Uterus (tissue), 4 donors: ENCODE results near the gene SUCLG2. TPM values are rescaled to one million over a fixed set of nuclear protein-coding genes. Genes with fewer than 3 reads are reported as not detected.
"Not testable (repeated sequence)": the region's sequence is repeated elsewhere in the genome, so short reads cannot be mapped to it uniquely, and the experiment has no call there.

Experiments used
- DNase-seq, 2 donors: peaks; one replicate each; pipeline ENCODE4 v3.0.0-alpha.2; 2019 to 2020
- H3K27ac ChIP-seq, 2 donors: fragments of 200-600 bp; sonication (generic); 1 replicate in 1 of 2; 2 replicates in 1 of 2; pipeline ENCODE4 v1.5.1; 2016 to 2018
- H3K27me3 ChIP-seq, 2 donors: fragments of 200-600 bp; sonication (generic); one replicate each; pipeline ENCODE4 v1.5.1; 2018 to 2019; ENCODE audit warnings: control low read depth in 1 of 2
- H3K36me3 ChIP-seq, 2 donors: fragments of 200-600 bp; sonication (generic); one replicate each; pipeline ENCODE4 v1.5.1; 2019; ENCODE audit warnings: control low read depth in 1 of 2
- H3K4me1 ChIP-seq, 2 donors: fragments of 200-600 bp; sonication (generic); one replicate each; pipeline ENCODE4 v1.5.1; 2018 to 2019; ENCODE audit warnings: control low read depth in 1 of 2
- H3K4me3 ChIP-seq, 2 donors: fragments of 200-600 bp; sonication (generic); 1 replicate in 1 of 2; 2 replicates in 1 of 2; pipeline ENCODE4 v1.5.1; 2018 to 2019; ENCODE audit warnings: mild to moderate bottlenecking in 1 of 2
- H3K9me3 ChIP-seq, 2 donors: fragments of 200-600 bp; sonication (generic); one replicate each; pipeline ENCODE4 v1.5.1; 2019; ENCODE audit warnings: control low read depth in 1 of 2
- POLR2A ChIP-seq, 2 donors: fragments of 450-650 bp; IDR thresholded peaks; one replicate each; pipeline ENCODE4 v1.6.1; 2016; ENCODE audit warnings: antibody characterized with exemption in 2 of 2, mild to moderate bottlenecking in 1 of 2, moderate library complexity in 1 of 2
- intact Hi-C: fragments of 100-400 bp; cut with DNase I; formaldehyde crosslinking; loops from one replicate; pipeline ENCODE4 v1.15.1; 2023; ENCODE audit warnings: low total_unique reads
- total RNA-seq, 4 donors: library from RNA; depleted of rRNA in 3 of 4; stranded (reverse); fragments of >200 nt in 3 of 4; gene quantifications; one replicate each; pipeline versions ENCODE4 v1.1.0 to v1.2.4, GENCODE V29; 2014 to 2023
- TF ChIP-seq, protein P1 (sequence below), 4 experiments: fragments of 200-600 bp in 2 of 4; fragments of 450-650 bp in 2 of 4; sonication (generic) in 2 of 4; IDR thresholded peaks; one replicate each; pipeline ENCODE4 v1.5.1; 2016 to 2019; ENCODE audit warnings: antibody characterized with exemption in 4 of 4, mild to moderate bottlenecking in 2 of 4, moderate library complexity in 1 of 4
- donor health status: DM: yes; HTN: yes; CAD: no.

SUCLG2 gene
- total RNA-seq, 4 donors from 2014 or later, result 30.5 to 77.0 (median 45.2) TPM

DNA sequence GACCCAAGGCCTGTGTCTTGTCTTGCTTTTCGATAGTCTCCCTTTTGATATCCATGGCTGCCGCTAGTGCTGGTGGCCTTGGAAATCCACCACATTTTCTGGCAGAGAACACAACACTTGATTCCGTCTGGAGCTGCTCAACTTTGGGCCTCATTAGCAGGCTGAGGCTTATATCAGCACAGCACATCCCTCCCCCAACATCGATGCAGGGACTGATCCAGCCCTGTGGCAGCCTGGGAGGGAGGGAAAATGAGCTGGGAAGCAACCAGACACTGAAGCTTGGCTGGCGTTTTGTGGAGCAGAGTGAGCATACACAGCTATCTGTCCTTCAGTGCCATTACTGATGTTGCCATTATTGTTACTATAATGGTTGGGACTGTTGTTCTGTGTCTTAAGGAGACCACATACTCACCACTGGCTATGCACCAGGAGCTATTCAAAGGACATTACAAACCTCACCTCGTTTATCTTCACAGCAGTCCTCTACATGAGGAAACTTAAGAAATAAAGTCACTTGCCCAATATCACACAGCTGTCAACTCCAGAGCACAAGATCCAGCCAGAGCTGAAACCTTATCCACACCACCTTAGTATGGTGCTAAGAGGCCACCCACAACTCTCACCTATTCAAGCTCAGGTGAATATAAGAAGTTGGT, 102.9 kb downstream of the SUCLG2 start:
- Histone ChIP-seq H3K4me1 (no peaks in the 10 kb centered on the region), H3K27me3 (no peaks in the 10 kb centered on the region), H3K27ac (no peak overlapping the region), H3K36me3 (no peaks in the 10 kb centered on the region), H3K9me3 (no peaks in the 10 kb centered on the region), H3K4me3 (no peak overlapping the region)
- no peak for TF ChIP-seq POLR2A (IDR thresholded peaks at IDR 0.05)
- TF ChIP-seq, protein P1, sequence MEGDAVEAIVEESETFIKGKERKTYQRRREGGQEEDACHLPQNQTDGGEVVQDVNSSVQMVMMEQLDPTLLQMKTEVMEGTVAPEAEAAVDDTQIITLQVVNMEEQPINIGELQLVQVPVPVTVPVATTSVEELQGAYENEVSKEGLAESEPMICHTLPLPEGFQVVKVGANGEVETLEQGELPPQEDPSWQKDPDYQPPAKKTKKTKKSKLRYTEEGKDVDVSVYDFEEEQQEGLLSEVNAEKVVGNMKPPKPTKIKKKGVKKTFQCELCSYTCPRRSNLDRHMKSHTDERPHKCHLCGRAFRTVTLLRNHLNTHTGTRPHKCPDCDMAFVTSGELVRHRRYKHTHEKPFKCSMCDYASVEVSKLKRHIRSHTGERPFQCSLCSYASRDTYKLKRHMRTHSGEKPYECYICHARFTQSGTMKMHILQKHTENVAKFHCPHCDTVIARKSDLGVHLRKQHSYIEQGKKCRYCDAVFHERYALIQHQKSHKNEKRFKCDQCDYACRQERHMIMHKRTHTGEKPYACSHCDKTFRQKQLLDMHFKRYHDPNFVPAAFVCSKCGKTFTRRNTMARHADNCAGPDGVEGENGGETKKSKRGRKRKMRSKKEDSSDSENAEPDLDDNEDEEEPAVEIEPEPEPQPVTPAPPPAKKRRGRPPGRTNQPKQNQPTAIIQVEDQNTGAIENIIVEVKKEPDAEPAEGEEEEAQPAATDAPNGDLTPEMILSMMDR (IDR thresholded peaks at IDR 0.05), result no peak
- intact Hi-C loops, result no loop called here
- DNase-seq, result no peak

GRCh38 chr3:67550541-67550940, 103.9 kb downstream of the SUCLG2 start:
- Histone ChIP-seq H3K27me3 (no peaks in the 10 kb centered on the region), H3K4me3 (no peak overlapping the region), H3K4me1 (no peaks in the 10 kb centered on the region), H3K36me3 (no peaks in the 10 kb centered on the region), H3K27ac (no peak overlapping the region), H3K9me3 (no peaks in the 10 kb centered on the region)
- TF ChIP-seq POLR2A (IDR thresholded peaks at IDR 0.05), result no peak
- TF ChIP-seq, protein P1 (IDR thresholded peaks at IDR 0.05), result no peak
- no peak for DNase-seq
- intact Hi-C loops, result no loop called here

DNA sequence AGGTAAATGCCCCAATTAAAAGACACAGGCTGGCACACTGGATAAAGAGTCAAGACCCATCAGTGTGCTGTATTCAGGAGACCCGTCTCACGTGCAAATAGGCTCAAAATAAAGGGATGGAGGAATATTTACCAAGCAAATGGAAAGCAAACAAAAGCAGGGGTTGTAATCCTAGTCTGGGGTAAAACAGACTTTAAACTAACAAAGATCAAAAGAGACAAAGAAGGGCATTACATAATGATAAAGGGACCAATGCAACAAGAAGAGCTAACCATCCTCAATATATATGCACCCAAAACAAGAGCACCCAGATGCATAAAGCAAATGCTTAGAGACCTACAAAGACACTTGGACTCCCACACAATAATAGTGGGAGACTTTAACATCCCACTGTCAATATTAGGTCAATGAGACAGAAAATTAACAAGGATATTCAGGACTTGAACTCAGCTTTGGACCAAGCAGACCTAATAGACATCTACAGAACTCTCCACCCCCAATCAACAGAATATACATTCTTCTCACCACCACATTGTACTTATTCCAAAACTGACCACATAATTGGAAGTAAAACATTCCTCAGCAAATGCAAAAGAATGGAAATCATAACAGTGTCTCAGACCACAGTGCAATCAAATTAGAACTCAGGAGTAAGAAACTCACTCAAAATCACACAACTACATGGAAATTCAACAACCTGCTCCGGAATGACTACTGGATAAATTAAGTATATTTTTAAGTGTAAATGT, 111.7 kb downstream of the SUCLG2 start:
- H3K4me1 ChIP-seq, H3K9me3 ChIP-seq, H3K27ac ChIP-seq, H3K4me3 ChIP-seq, H3K27me3 ChIP-seq, H3K36me3 ChIP-seq, DNase-seq, intact Hi-C loops: not testable (repeated sequence)

- TF ChIP-seq, protein P1 (IDR thresholded peaks at IDR 0.05), result no peak
- TF ChIP-seq POLR2A (IDR thresholded peaks at IDR 0.05), result no peak
- Histone ChIP-seq H3K4me3 (no peak overlapping the region), H3K36me3 (no peaks in the 10 kb centered on the region), H3K27me3 (no peaks in the 10 kb centered on the region), H3K4me1 (no peaks in the 10 kb centered on the region), H3K9me3 (no peaks in the 10 kb centered on the region), H3K27ac (no peak overlapping the region)
- DNase-seq, result no peak
- intact Hi-C loops, result no loop called here
Observed at GRCh38 chr3:67540198-67540894, 114.1 kb downstream of the SUCLG2 start.

DNA sequence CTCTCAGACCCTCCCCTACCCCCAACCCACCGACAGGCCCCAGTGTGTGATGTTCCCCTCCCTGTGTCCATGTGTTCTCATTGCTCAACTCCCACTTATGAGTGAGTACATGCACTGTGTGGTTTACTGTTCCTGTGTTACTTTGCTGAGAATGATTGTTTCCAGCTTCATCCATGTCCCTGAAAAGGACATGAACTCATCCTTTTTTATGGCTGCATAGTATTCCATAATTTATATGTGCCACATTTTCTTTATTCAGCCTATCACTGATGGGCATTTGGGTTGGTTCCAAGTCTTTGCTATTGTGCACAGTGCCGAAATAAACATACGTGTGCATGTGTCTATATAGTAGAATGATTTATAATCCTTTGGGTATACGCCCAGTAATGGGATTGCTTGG, 117.2 kb downstream of the SUCLG2 start:
- not testable (repeated sequence) for H3K27me3 ChIP-seq

DNA sequence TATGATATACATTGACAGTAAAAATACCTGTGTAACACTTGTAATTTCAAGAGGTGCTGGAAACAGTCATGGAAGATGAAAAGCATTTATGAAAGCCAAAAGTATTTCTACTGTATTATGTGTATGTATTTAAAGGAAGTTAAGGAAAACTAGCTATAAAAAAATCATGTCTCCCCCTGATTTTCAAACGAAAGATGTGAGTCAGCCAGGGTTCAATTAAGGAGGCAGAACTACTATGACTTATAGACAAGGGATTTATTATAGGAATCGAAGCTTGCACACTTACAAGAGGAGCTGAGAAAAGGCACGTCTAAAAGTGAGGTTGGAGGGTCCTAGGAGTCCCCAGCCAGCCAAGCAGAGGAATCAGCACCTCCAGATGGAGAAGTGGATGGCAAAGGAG, 119.4 kb downstream of the SUCLG2 start:
- no peak overlapping the region for H3K4me3 ChIP-seq
- TF ChIP-seq POLR2A (IDR thresholded peaks at IDR 0.05), result no peak
- TF ChIP-seq, protein P1 (IDR thresholded peaks at IDR 0.05), result no peak
- intact Hi-C loops, result no loop called here

More for the DNA sequence above, 117.2 kb downstream of the SUCLG2 start:
- intact Hi-C loops, H3K4me1 ChIP-seq, H3K27ac ChIP-seq, H3K4me3 ChIP-seq, DNase-seq, H3K36me3 ChIP-seq, H3K9me3 ChIP-seq: not testable (repeated sequence)

More for the DNA sequence above, 119.4 kb downstream of the SUCLG2 start:
- Histone ChIP-seq H3K36me3 (no peaks in the 10 kb centered on the region), H3K27ac (no peak overlapping the region), H3K27me3 (no peaks in the 10 kb centered on the region), H3K9me3 (no peaks in the 10 kb centered on the region), H3K4me1 (no peaks in the 10 kb centered on the region)
- no peak for DNase-seq
